GM21390 (cell line): ENCODE results near the gene SMCO2.
"Not testable (repeated sequence)": the region's sequence is repeated elsewhere in the genome, so short reads cannot be mapped to it uniquely, and the experiment has no call there.

Experiments
- ATAC-seq: cut with Tn5 transposase; IDR thresholded peaks from one replicate; pipeline ENCODE4 v1.9.1; 2021; ENCODE audit not compliant: unreplicated experiment

SMCO2 gene

GRCh38 chr12:27523642-27524493 lies 77.3 kb downstream of the SMCO2 start, which contains the start of gene PPFIBP1:
Gene PPFIBP1 (plus strand): TSS chr12:27524206. CDS start chr12:27633397, 109,191 bp downstream.
- ATAC-seq, result peak; percentile 97

GRCh38 chr12:27524494-27524835 lies 77.9 kb downstream of the SMCO2 start:
- no peak for ATAC-seq

GRCh38 chr12:27524839-27525753 lies 78.6 kb downstream of the SMCO2 start:
- ATAC-seq, result no peak

GRCh38 chr12:27527512-27527911 lies 81.0 kb downstream of the SMCO2 start:
- ATAC-seq, result no peak

DNA sequence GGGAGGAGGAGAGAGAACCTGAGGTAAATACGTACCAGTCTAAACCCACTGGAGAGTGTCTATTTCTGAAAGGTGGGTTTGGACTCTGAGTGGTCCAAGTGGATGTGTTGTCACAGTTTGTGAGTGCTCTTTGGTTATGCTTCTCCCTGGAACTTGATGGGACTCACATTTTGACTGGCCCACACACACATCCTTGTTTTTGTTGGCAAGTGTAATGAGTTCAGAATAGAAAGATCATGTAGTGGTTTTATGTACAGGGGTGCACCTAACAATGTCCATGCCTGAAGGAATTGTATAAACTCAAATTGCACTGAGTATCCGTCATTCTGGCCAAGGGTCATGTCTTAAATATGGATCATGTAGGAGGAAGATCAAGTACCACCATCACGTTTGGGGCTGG lies 82.3 kb downstream of the SMCO2 start:
- no peak for ATAC-seq

DNA sequence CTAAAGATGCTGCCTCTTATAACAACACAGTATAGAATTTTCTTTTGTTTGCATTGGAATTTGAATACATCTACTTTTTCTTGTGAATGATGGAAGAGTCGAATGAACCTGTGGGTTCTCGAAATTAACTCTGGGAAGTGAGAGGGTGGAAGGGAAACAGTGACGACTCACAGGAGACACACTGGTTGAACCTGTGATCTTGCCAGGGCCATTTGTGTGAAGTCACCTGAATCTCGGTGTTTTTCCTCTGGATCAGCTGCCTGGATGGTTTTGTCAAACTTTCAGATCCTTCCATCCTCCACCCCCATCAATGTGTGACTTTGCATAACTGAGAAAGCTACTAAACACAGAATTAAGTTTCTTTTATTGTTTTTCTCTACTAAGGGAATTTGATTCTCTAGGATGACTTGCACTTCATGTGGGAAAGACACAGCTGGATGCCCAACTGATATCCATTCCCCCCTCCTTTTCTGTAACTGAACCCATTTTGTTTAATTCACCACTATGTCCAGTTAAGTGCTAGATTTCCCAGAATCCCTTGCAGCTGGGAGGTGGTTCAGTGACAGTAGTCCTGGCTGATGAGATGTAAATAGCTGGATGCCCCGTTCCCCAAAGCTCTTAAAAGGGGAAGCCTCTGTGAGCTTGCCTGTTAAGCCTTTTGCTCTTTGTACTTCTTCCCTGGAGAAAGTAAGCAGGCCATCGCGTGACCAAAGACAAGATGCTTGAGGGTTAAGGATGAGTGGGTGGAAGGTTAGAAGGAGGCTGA lies 83.8 kb downstream of the SMCO2 start:
- no peak for ATAC-seq

GRCh38 chr12:27531896-27532295 lies 85.4 kb downstream of the SMCO2 start:
- ATAC-seq, result no peak

- peak; percentile 49 for ATAC-seq
Observed at GRCh38 chr12:27534060-27534764, 87.7 kb downstream of the SMCO2 start.

GRCh38 chr12:27534765-27535161 lies 88.2 kb downstream of the SMCO2 start:
- peak; percentile 26 for ATAC-seq

DNA sequence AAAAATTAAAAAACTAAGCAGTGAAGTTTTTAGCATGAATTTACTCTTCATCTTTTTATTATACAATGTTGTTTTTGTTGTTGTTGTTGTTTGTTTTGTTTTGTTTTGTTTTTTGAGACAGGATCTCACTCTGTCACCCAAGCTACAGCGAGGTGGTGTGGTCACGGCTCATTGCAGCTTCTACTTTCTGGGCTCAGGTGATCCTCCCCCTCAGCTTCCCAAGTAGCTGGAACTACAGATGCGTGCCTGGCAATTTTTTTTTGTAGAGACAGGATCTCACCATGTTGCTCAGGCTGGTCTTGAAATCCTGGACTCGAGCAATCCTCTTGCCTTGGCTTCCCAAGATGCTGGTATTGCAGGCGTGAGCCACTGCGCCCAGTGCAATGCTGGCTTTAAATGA lies 88.8 kb downstream of the SMCO2 start:
- ATAC-seq, result no peak

- no peak for ATAC-seq
Observed at GRCh38 chr12:27537855-27538675, 91.5 kb downstream of the SMCO2 start.

- no peak for ATAC-seq
Observed at GRCh38 chr12:27539191-27539631, 92.7 kb downstream of the SMCO2 start.

GRCh38 chr12:27541031-27541719 lies 94.6 kb downstream of the SMCO2 start:
- no peak for ATAC-seq

DNA sequence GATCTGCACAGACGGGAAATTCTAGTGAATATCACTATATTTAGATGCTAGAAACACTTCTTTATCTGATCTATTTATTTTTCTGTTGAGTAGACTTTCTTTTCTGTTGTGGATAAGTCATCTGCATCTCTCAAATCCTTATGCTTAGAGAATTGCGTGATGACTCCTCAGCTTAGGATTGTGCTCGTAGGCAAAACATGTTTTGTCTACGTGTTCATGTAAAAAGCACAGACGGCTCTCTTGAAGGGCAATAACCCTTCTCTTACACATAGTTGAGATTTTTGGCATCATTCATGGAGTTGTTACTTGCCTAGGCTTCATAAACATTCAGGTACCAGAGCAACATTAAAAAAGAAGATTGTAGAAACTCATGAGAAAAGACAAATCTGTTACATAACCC lies 96.1 kb downstream of the SMCO2 start:
- no peak for ATAC-seq

GRCh38 chr12:27544858-27545257 lies 98.3 kb downstream of the SMCO2 start:
- not testable (repeated sequence) for ATAC-seq

DNA sequence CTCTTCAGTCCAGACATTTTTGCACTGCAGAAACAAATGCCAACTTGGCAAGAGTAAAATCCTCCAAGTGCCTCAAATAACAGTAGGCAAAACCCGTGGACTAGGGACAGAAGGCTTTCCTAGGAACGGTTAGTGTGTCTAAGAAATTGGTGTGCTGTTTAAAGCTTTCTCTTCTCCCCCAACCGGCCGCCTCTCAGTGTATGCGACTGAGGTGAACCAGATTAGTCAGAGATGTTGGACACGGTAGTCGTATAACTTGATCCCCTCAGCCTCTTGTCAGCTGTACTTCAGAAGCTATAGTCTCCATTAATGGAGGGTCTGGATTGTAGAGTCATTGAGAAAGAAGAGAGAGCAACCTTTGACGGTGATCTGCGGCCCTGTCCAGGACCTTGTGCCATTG lies 99.1 kb downstream of the SMCO2 start:
- no peak for ATAC-seq

- no peak for ATAC-seq
Observed at GRCh38 chr12:27547592-27547991, 101.1 kb downstream of the SMCO2 start.

GRCh38 chr12:27548301-27549199 lies 102.0 kb downstream of the SMCO2 start:
- ATAC-seq, result no peak
